Stimulated activated CD8-positive, alpha-beta memory T cell treated with anti-CD3 and anti-CD28 coated beads, Interleukin-12 subunit alpha, Interleukin-12 subunit beta, amount 100 ng/mL, for 4 hours (primary cell): ENCODE data around the gene BBS1.
"Not testable (repeated sequence)": the region's sequence is repeated elsewhere in the genome, so short reads cannot be mapped to it uniquely, and the experiment has no call there.

Experiments
- DNase-seq: peaks from one replicate; pipeline ENCODE4 v3.0.0-alpha.2; 2020; ENCODE audit warnings: low read depth

BBS1 gene

DNA sequence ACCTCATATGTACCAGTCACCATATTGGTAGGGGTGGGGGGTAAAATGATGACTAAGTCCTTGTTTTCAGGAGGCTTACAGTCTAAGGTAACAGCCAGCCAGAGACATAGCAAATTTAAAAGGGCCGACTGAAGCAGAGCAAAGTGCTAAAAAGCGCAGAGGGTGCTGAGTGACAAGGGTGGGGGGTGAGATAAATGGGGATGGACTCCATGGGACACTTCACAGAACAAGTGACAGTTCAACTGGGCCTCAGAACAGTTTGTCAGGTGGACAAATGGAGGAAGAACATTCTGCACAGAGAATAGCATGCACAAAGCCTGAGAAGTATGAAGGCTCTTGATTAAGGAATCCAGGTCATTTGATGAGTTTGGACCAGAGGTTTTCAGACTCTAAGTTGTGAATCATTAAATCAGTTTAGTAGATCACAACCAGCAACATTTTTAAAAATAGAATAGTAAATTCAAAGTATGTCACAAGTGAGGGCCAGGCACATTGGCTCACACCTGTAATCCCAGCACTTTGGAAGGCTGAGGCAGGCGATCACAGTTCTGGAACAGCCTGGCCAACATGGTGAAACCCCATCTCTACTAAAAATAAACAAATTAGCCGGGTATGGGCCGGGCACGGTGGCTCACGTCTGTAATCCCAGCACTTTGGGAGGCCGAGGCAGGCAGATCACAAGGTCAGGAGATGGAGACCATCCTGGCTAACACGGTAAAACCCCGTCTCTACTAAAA, 14.0 kb downstream of the BBS1 start:
- DNase-seq, result no peak

DNA sequence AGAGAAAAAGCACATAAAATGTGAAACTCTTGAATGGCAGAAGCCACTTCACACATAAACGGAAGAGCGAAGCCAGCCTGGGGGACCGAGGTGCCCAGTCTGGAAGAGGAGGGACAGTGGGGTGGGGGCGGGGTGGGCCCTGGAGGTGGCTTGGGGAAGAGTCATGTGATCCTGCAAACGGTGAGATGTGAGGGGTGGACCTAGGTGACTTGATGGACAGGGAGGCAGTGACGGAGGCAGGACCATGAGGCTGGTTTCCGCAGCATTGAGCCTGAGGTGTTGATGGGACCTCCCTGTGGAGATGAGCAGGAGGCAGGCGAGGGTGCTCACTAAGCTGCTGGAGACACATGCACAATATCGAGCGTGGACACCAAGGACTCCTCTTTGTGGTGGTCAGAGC, 18.6 kb downstream of the BBS1 start:
- no peak for DNase-seq

DNA sequence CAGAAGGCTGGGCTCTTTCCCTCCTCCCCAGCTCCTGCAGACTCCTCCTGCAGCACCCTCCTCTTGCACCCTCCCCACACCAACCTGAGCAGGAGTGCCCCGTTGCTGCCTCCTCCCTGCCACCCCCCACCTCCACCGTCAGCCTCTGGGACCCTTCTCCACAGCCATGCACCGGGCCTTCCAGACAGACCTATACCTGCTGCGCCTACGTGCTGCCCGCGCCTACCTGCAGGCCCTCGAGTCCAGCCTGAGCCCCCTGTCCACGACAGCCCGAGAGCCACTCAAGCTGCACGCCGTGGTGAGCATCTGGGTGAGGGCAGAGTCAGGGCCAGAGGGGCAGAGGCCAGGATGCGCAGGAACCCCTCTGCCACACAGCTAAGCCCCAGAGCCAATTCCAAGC, 19.2 kb downstream of the BBS1 start:
- no peak for DNase-seq

DNA sequence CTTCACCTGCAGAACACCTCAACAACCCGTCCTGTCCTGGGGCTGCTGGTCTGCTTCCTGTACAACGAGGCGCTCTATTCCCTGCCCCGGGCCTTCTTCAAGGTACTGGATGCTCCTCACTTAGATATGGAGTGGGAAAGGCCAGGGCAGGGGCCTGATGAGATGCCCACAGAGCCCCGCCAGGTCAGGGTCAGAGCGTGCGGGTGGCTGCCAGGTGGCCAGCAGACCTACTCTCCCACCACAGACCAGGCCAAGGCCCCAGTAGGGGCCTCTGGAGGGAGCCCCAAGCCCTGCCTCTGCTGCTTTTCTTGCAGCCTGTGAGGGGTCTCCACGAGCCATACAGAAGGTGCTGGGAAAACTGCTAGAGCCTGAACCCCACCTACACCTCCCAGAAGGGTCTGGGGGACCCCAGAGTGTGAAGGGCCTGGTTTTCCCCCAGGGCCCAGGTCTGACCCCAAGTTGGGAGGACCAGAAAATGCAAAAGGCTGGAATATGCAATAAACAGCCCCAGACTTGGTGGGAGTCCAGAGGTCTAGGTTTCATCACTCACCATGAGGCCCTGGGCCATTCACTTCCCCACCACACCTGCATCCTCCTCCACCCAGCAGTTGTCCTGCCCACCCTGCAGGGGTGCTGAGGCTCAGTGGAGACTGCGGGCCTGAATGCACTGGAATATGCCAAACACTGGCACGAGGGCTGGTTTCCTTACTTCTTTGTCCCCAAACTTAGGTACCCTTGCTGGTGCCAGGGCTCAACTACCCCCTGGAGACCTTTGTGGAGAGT, 20.7 kb downstream of the BBS1 start:
- DNase-seq, result no peak

DNA sequence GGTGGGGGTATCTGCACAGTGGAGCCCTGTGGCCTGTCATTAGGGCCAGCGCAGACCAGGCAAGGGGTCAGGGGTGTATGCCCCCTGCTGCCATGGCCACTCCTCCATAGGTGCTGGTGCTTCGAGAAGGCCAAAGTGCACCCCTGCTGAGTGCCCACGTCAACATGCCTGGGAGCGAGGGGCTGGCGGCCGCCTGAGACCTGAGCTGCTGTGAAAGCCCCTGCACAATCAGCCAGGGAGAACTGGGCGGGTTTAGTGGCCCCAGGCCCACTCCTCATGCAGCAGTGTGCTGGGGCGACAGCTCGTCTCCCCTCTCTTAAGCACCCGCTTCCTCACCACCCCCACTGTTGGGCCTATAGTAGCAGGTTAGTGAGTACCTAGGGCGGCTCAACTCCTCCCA, 21.4 kb downstream of the BBS1 start:
- DNase-seq, result no peak

DNA sequence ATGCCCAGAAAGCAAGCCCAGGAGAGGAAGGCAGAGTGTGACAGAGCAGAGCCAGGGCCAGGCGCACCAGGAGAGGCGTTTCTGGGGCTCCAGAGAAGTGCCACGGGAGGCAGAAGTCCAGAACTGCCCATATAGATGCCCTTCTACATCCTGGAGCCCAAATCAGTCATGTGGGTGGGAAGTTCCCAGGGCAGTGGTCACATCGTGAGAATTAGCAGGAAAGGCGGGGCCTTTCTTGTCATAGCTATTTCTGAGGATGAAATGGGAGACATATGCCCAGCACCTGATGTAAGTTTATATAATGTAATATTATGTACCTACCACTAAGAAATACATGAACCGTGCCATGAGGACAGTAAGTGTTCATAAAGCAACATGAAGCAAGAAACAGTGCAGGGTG, 22.3 kb downstream of the BBS1 start:
- no peak for DNase-seq

DNA sequence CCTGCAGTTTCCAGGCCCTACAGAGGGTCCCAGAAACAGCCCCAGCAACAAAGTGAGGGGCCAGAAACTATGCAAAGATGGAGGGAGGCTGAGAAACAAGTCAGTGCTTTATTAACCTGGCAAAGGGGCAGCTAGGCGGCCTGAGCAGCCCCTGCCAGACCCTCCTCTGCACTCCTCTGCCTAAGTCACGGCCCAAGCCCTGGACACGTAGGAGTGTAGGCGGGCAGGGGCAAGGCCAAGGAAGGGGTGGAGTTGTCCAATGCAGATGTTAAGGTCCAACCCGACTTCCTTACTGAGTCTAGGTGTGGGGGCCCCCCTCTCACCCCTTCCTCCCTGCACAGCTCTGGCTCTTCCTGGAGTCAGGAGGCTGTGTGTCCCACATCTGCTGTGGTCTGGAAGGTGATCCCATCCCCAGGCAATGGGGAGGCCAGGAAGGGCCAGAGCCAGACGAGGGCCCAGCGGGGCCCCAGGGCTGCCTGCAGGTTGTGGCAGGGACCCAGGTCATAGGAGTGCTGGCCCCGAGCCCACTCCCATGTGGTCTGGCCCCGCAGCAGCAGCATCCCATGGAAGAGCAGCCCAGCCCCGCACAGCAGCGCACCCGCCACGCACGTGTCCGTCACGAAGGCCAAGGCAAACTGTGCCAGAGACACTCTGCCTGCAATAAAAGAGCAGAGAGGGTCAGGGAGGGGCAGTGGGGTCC, 28.9 kb downstream of the BBS1 start:
- DNase-seq, result no peak

DNA sequence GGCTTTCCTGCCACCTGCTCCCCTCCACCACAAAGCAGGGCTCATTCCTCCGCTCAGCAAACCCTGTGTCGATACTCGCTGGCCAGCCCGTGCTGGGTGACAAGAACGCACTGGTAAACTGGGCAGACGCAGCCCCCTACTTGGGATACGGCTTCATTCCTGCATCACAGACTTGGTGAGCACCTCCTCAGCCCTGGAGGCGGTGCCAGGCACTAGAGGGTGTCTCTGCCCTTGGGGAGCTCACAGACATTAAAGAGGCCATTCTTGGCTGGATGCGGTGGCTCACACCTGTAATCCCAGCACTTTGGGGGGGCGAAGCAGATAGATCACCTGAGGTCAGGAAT, 29.4 kb downstream of the BBS1 start:
- no peak for DNase-seq

DNA sequence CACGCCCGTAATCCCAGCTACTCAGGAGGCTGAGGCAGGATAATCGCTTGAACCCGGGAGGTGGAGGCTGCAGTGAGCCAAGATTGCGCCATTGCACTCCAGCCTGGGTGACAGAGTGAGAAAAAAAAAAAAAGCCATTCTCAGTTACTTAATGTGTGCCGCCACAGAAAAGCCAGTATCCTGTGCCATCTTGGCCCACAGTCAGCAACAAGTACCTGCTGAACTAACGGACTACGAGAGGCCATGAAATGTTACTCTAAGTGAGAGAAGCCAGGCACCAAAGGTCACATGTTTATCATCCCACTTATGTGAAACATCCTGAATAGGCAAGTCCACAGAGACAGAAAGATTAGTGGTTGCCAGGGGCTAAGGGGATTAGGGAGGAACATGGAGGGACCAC, 30.2 kb downstream of the BBS1 start:
- not testable (repeated sequence) for DNase-seq

DNA sequence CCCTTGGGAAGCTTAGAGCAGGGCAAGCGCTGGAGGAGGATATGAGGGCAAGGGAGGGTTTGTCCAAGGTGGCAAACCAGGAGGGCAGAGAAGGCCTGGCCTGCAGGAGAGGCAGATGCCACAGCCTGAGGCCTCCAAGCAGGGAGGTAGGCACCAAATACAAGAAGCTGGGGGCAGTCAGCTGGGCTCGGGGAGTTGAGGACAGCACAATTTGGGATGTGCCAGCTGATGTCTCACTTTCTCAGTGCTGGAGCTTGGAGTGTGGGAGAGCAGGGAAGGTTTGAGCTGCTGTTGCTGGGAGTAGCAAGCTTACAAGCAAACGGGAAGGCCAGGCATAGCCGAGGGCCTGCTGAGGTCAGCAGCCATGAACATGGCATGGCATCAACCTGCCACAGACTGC, 31.5 kb downstream of the BBS1 start:
- no peak for DNase-seq

DNA sequence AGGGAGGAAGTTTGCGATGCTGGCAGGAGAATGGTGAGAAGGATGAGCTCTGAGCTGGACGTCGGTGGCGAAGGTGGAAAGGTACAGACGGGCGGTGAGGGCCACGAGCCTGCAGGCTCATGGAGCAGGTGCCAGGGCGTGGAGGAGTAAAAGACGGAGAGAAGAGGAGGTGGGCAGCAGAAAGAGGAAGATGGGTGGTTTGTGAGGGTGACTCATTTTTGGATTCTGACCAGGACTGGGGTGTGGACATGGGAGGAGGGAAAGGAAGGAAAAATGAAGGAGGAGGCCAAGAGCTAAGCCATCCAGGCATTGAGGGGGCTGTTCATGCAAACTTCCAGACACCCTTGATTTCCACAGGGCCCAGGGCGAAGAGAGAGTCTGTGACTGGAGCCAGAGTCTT, 31.9 kb downstream of the BBS1 start:
- no peak for DNase-seq

DNA sequence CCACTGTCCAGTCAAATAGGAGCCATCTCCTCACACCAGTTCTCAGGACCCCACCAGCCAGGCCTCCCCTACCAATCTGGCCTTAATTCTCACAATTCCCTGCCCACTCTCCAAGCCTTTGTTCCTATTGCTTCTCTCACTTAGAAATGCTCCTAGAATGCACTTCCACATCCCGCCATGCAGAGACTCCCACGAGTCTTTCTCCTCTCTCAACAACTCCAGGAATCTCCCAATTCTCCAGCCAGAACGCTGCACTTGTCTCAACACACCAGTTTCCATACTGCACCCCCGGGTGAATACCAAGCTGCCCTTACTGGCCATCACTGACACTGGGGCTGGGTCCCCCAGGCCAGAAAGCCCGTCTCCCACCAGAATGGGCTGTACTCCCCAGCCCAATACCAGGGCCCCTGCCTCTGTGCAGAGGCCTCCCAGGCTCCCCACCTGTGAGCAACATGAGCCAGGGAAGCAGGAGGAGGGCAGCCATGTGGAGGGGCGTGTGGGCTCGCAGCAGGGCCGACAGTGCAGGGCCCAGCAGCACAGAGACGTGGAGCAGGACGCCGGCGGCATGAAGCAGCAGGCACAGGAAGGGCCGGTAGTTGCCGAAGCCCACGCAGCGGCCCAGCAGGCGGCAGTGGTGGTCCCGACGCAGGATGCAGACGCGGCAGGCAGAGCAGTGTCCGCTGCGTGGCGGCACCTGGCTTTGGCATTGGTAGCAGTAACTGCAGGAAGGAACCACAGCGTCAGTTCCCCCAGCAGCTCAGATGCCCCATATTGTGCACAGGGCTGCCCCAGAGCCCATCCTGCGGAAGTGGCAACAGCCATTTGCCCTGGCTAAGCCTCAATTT, 33.0 kb downstream of the BBS1 start:
- DNase-seq, result peak; percentile 37

DNA sequence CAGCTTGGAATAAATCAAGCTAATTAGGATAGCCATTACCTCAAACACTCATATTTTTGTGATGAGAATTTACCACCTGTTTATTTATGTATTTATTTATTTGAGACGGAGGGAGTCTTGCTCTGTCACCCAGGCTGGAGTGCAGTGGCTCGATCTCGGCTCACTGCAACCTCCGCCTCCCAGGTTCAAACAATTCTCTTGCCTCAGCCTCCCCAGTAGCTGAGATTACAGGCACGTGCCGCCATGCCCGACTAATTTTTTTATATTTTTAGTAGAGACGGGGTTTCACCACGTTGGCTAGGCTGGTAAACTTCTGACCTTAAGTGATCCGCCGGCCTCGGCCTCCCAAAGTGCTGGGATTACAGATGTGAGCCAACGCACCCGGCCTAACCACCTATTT, 34.5 kb downstream of the BBS1 start:
- not testable (repeated sequence) for DNase-seq

DNA sequence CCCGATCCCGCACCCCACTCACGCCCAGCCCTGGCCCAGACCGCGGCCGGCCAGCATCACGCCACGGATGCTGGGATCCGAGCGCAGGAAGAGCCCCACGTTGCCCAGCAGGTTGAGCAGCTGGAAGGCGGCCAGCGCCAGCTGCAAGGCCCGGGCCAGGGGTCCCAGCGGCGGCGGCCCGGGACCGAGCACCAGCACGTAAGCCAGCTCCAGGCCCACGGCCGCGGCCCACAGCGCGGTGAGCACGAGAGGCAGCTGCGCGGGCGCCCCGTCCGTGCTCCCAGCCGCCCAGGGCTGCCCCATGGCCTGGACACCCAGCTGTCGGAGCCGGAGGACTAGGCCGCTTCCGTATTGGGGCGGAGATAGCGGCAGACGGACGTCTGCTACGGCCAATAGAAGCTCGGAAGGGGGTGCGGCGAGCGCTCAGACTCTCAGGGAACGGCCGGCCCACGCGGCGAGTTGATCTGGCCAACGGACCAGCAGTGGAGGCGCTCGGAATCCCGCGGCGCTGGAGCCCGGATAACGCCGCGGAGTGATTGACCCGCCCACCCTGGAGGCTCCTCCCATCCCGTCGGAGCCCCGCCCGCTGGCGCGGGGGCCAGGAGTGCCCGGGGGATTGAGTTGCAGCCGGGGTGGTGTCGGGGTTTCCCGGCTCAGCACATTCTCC, 35.4 kb downstream of the BBS1 start, which contains the start of gene ZDHHC24:
ZDHHC24 (minus strand) TSS at position 348 of the 667 bp plus-strand sequence; CDS start at position 303, 45 bp downstream.
- peak; percentile 72 for DNase-seq

DNA sequence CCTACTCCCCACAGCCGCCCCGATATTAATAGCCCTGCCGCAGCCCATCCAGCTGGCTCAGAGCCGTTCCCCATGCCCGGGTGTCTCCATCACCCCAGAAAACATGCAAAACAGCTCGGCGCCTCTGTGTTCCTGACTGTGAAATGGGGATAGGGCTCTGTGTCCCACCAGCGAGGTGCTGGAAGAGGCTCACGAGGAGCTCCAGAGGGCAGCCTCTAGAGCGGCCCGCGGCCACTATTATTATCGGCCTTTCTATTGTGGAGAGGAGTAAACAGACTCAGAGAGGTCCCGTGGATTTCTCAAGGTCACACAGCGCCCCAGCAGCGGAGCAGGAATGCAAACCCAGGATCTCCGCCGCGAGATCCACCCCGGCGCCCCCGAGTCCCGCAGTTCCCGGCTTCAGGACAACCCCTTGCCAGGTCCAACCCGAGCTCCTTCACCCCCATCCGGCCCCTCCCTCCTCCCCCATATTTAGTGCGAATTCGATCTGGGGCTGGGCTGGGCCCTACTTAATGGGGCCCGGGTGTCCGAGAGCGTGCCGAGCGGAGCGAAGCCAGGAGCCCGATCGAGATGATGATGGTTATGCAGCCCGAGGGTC, 36.0 kb downstream of the BBS1 start, which contains the start of gene ACTN3:
ACTN3 (plus strand) TSS at position 536 of the 598 bp plus-strand sequence; CDS start at position 571, 35 bp downstream.
- no peak for DNase-seq

DNA sequence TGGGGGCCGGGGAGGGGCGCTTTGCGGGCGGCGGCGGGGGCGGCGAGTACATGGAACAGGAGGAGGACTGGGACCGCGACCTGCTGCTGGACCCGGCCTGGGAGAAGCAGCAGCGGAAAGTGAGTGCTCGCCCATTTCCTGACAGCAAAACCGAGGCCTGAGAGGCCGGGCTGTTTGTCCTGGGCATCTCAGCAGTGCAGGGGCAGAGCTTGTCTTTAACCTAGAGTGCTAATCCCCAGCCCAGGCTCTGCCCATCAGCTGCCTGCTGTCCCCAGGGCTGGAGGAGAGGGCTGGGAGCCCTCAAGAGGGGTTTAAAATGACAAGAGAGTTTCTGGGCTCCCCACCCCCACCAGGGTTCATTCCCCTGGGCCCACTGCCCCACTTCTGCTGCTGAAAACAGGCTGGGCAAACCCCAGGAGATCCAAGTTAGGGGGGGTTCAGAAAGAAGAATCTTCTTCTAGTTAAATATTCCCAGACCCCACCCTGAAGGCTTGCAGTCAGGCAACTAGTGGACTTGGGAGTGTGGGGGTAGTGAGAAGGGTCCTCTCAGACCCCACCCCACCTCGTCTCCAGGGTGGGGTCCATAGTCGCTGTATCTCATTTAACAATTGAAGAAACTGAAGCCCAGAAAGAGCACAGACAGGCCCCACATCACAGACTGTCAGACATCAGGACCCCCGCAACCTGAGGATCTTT, 36.7 kb downstream of the BBS1 start:
- no peak for DNase-seq

DNA sequence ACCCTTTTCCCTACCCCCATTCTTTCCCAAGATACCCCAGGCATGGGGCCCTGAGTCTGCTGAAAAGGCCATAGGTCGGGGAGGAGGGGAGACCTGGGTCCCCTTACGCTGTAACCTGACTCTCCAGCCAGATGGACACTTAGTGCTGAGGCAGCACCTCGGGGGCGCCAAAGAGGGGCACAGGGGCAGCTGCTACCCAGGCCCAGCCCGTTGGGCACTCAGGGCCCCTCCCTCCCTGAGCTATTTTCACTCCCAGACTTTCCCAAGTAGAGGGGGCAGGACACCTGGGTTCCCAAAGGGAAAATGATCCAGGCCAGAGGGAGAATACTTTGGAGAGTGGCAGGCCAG, 37.2 kb downstream of the BBS1 start:
- DNase-seq, result no peak

DNA sequence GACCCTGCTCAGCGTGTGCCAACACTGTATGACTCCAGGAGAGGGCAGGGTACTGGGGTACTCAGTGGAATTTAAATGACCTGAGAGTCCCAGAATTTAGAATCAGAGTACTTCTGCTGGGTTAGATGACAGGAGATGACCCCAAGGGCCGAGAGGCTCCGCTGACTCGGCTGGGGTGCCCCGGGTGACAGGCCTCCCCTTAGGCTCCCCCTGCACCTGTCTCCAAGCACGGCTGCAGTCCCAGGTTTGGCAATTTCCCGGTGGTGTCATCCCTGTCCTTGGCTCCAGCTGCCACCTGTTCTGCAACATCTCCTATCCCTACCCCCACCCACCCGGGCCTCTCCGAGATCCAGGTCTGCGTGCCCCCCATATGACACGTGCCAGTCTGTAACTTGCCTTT, 37.6 kb downstream of the BBS1 start:
- DNase-seq, result no peak

DNA sequence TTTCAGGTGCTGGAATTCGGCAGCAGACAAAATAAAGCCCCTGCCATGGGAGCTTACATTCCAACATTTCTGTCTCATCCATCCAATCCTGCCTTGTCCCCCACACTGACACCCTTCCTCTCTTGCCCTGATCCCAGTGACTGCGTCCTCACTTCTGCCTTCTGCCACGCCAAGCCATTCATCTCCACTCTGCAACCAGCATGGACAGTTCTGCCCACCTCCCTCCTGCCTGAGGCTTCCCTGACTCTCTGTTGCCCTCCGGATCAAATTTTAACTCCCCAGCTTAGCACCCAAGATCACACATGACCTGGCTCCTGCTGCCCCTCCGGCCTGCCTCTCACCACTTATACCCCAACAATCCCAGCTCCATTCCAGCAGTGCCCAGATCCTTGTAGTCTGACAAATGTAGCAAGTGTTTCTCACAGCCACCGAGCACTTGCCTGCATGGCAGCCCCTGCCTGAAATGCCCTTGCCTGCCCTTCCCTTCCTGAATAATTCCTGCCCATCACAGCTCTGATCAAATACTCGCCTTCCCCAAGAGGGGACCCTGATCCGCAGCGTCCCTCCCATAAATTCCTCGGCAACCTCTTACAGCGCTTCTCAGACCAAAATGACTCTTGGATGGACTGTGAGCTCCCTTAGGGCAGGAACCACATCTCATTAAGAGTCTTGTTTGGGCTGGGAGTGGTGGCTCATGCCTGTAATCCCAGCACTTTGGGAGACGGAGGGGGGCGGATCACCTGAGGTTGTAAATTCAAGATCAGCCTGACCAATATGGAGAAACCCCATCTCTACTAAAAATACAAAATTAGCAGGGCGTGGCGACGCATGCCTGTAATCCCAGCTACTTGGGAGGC, 38.6 kb downstream of the BBS1 start:
- no peak for DNase-seq

DNA sequence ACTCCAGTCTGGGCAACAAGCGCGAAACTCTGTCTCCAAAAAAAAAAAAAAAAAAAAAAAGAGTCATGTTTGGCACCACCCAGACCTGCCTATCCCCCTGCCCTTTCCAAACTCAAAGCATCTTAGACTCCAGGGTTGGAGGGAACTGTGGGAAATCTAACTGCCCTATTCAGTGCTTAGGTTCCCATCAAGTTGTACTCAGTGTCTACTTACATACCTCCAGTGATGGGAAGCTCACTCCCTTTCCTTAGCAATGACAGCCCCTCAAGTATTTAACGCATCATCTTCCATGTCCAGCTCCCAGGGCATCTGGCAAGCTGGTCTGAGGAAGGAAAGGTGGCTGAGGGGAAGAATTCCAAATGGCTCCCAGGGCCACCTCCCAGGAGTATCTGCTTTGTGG, 39.3 kb downstream of the BBS1 start:
- DNase-seq, result no peak
